Heart left ventricle (tissue), 16 donors: ENCODE results near the gene TYROBP. TPM values are rescaled to one million over a fixed set of nuclear protein-coding genes. Genes with fewer than 3 reads are reported as not detected.

Source experiments
- ATAC-seq, 4 donors: fragments of 200-7000 bp; cut with Tn5 transposase; one replicate each; pipeline ENCODE4 v1.9.1; 2020 to 2022; ENCODE audit warnings: moderate library complexity in 4 of 4, mild to moderate bottlenecking in 3 of 4, moderate number of reproducible peaks in 1 of 4
- DNase-seq, 5 donors: peaks; one replicate each; pipeline ENCODE4 v3.0.0-alpha.2; 2020
- H3K27ac ChIP-seq, 12 donors: fragments of 200-600 bp; sonication (generic) in 4 of 12; one replicate each; pipeline versions ENCODE4 v1.5.0 to v1.8.0; 2016 to 2022; ENCODE audit warnings: mild to moderate bottlenecking in 2 of 12
- H3K27me3 ChIP-seq, 9 donors: fragments of 200-600 bp; sonication (generic) in 2 of 9; one replicate each; pipeline versions ENCODE4 v1.5.1 to v1.8.0; 2016 to 2022; ENCODE audit warnings: mild to moderate bottlenecking in 3 of 9
- H3K36me3 ChIP-seq, 9 donors: fragments of 200-600 bp; sonication (generic) in 2 of 9; one replicate each; pipeline versions ENCODE4 v1.5.0 to v1.8.0; 2018 to 2022; ENCODE audit warnings: mild to moderate bottlenecking in 2 of 9
- H3K4me1 ChIP-seq, 12 donors: fragments of 200-600 bp; sonication (generic) in 4 of 12; one replicate each; pipeline versions ENCODE4 v1.5.0 to v1.8.0; 2016 to 2022; ENCODE audit warnings: mild to moderate bottlenecking in 3 of 12
- H3K4me3 ChIP-seq, 12 donors: fragments of 200-600 bp; sonication (generic) in 4 of 12; one replicate each; pipeline versions ENCODE4 v1.5.0 to v1.8.0; 2017 to 2022; ENCODE audit warnings: mild to moderate bottlenecking in 9 of 12, moderate library complexity in 4 of 12
- H3K9me3 ChIP-seq, 12 donors: fragments of 200-600 bp; sonication (generic) in 4 of 12; one replicate each; pipeline versions ENCODE4 v1.5.0 to v1.8.0; 2016 to 2022; ENCODE audit warnings: mild to moderate bottlenecking in 1 of 12
- POLR2A ChIP-seq, 2 donors: fragments of 450-650 bp; IDR thresholded peaks; one replicate each; pipeline ENCODE4 v1.6.1; 2017; ENCODE audit warnings: antibody characterized with exemption in 2 of 2, mild to moderate bottlenecking in 2 of 2, moderate library complexity in 2 of 2
- WGBS, 4 donors: extraction: QIAGEN DNeasy Blood & Tissue Kit in 2 of 4; methylation state at CpG; one replicate each; pipeline versions ENCODE4 v1.1.5 to v1.1.7; 2013 to 2018; 5-methylcytosine and 5-hydroxymethylcytosine counted together
- intact Hi-C, 10 donors: fragments of 100-400 bp; cut with DNase I; formaldehyde crosslinking; loops; one replicate each; pipeline versions ENCODE4 v1.11.1 to v1.14.2; 2022
- polyA plus RNA-seq, 2 donors: library from polyadenylated mRNA; stranded (reverse); fragments of 200-250 nt; gene quantifications; one replicate each; pipeline ENCODE4 v1.2.3, GENCODE V29; 2013
- total RNA-seq, 9 donors: library from RNA; depleted of rRNA in 2 of 9; stranded (reverse); fragments of >200 nt in 2 of 9; fragmentation: NEBNext Ultra II Directional in 3 of 9; extraction: Animal tissue kit (Norgen Biotek cat#: 25700) in 3 of 9; gene quantifications; one replicate each; pipeline versions ENCODE4 v1.1.0 to v1.2.4, GENCODE V29; 2016 to 2023
- TF ChIP-seq, protein P1 (sequence below), 12 donors: fragments of 200-600 bp; sonication (generic) in 4 of 12; IDR thresholded peaks; one replicate each; pipeline versions ENCODE4 v1.5.0 to v1.8.0; 2018 to 2022; ENCODE audit warnings: antibody characterized with exemption in 12 of 12, mild to moderate bottlenecking in 5 of 12
- donor health status: ischemic (EF 13 %, LVEDD 7.1; RV severe dilation, severe dysfunction).
- donor health status: healthy with polysubstance abuse.
- donor health status: DM: no; HTN: yes; CAD: no.
- donor health status: DM: no; HTN: no; CAD: no.
- donor health status: ischemic (EF 25% LVEDD 6.9; RV normal size, moderate dysfunction).
- donor health status: ischemic (EF 25% LVEDD 5.7; RV mildly dilated, moderate dysfunction).
- donor health status: healthy.
- donor health status: DM: yes; HTN: yes; CAD: no.
- donor health status: ischemic (EF 35%, LVEDD 5.7; RV mildly dilated, moderate dysfunction).
- donor health status: nonischemic (EF 11% LVEDD 7.7; RV severe dilation, severe dysfunction).
- donor health status: DM: yes; HTN: yes; CAD: no.
- donor health status: PGD.
- donor health status: ischemic (EF 29% LVEDD 5.4; RV normal size, mild dysfunction).
- donor health status: nonischemic (EF 23%, LVEDD 6.1; RV moderate dilation, normal function).

The TYROBP gene
- total and polyA plus RNA-seq, 11 donors = 12.6 to 237 (median 19.4) TPM

DNA sequence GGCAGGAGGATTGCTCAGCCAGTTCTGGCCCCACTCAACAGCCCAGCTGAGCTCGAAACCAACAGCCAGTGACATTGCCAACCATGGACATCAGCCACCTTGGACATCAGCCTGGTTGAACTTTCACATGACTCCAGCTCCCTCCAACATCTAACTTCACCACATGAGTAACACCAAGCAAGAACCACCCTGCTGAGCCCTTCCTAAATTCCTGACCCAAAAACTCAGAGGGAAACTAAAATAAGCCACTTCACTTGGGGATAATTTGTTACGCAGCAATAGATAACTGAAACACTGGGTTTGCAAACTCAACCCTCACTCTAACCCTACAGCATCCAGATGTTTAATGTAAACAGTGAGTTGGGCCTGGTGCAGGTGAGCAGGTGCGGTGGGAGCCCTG lies 17.4 kb upstream of the TYROBP start:
- intact Hi-C loops = no loop called here
- TF ChIP-seq, protein P1, sequence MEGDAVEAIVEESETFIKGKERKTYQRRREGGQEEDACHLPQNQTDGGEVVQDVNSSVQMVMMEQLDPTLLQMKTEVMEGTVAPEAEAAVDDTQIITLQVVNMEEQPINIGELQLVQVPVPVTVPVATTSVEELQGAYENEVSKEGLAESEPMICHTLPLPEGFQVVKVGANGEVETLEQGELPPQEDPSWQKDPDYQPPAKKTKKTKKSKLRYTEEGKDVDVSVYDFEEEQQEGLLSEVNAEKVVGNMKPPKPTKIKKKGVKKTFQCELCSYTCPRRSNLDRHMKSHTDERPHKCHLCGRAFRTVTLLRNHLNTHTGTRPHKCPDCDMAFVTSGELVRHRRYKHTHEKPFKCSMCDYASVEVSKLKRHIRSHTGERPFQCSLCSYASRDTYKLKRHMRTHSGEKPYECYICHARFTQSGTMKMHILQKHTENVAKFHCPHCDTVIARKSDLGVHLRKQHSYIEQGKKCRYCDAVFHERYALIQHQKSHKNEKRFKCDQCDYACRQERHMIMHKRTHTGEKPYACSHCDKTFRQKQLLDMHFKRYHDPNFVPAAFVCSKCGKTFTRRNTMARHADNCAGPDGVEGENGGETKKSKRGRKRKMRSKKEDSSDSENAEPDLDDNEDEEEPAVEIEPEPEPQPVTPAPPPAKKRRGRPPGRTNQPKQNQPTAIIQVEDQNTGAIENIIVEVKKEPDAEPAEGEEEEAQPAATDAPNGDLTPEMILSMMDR (IDR thresholded peaks at IDR 0.05) = no peak
- no peak for TF ChIP-seq POLR2A (IDR thresholded peaks at IDR 0.05)

DNA sequence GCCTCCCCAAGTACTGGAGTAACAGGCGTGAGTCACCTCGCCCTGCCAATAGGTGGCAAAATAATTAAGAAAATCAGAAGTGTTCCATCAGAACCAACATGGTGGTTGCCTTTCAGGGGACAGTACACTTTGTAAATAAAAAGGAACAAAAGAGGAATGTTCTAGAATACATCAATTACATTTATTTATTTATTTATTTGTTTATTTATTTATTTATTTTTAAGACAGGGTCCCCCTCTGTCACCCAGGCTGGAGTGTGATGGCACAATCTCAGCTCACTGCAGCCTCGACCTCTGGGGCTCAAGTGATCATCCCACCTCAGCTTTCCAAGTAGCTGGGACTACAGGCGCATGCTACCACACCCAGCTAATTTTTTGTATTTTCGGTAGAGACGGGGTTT lies 12.9 kb upstream of the TYROBP start:
- no peaks in the 10 kb centered on the region for H3K4me1 ChIP-seq
- WGBS, 4 donors = 81 to 88% (median 84%) methylated on average over 6 of the region's 6 CpGs
- ATAC-seq = no peak
- no peaks in the 10 kb centered on the region for H3K36me3 ChIP-seq
- no peak overlapping the region for H3K4me3 ChIP-seq
- intact Hi-C loops = no loop called here
- peaks cover 0 to 11% (median 0%) of the 10 kb centered on the region in 12 donors for H3K9me3 ChIP-seq
- no peak for DNase-seq
- H3K27me3 ChIP-seq = peaks cover 0 to 12% (median 0%) of the 10 kb centered on the region in 9 donors
- no peak for TF ChIP-seq POLR2A (IDR thresholded peaks at IDR 0.05)
- TF ChIP-seq, protein P1 (IDR thresholded peaks at IDR 0.05) = no peak
- H3K27ac ChIP-seq = no peak overlapping the region

More for the DNA sequence above, 17.4 kb upstream of the TYROBP start:
- WGBS, 4 donors = 80 to 92% (median 89%) methylated on average over 3 of the region's 3 CpGs
- H3K36me3 ChIP-seq = no peaks in the 10 kb centered on the region
- H3K9me3 ChIP-seq = peaks cover 0 to 12% (median 0%) of the 10 kb centered on the region in 12 donors
- DNase-seq (no peak), ATAC-seq (no peak)
- peaks cover 0 to 18% (median 0%) of the 10 kb centered on the region in 12 donors for H3K4me1 ChIP-seq
- H3K27me3 ChIP-seq = peaks cover 0 to 12% (median 0%) of the 10 kb centered on the region in 9 donors
- no peak overlapping the region for H3K27ac ChIP-seq
- no peak overlapping the region for H3K4me3 ChIP-seq

- no peaks in the 10 kb centered on the region for H3K9me3 ChIP-seq
- no peak overlapping the region for H3K4me3 ChIP-seq
- no peaks in the 10 kb centered on the region for H3K27me3 ChIP-seq
- no peaks in the 10 kb centered on the region for H3K36me3 ChIP-seq
- TF ChIP-seq, protein P1 (IDR thresholded peaks at IDR 0.05) = no peak
- TF ChIP-seq POLR2A (IDR thresholded peaks at IDR 0.05) = no peak
- DNase-seq = no peak
- ATAC-seq = no peak
- WGBS, 4 donors = 88 to 93% (median 89%) methylated on average over 11 of the region's 11 CpGs
- peaks cover 0 to 6% (median 0%) of the 10 kb centered on the region in 12 donors for H3K4me1 ChIP-seq
- intact Hi-C loops = no loop called here
- H3K27ac ChIP-seq = no peak overlapping the region
These were observed 11.2 kb upstream of the TYROBP start for GRCh38 chr19:35919306-35919705.

GRCh38 chr19:35915443-35915842 lies 7.3 kb upstream of the TYROBP start:
- Histone ChIP-seq H3K36me3 (no peaks in the 10 kb centered on the region), H3K27ac (peak overlapping the region in 1 of 12 donors; percentile 21), H3K9me3 (no peaks in the 10 kb centered on the region), H3K4me3 (no peak overlapping the region), H3K27me3 (no peaks in the 10 kb centered on the region), H3K4me1 (peaks cover 0 to 39% (median 0%) of the 10 kb centered on the region in 12 donors)
- ATAC-seq (no peak), DNase-seq (no peak)
- TF ChIP-seq, protein P1 (IDR thresholded peaks at IDR 0.05) = no peak
- TF ChIP-seq POLR2A (IDR thresholded peaks at IDR 0.05) = no peak
- intact Hi-C loops = no loop called here
- WGBS, 4 donors = 62 to 72% (median 70%) methylated on average over 3 of the region's 3 CpGs
